Measurements from ENCODE around the gene ZNF367. TPM values are rescaled to one million over a fixed set of nuclear protein-coding genes. Genes with fewer than 3 reads are reported as not detected.

Gene ZNF367
- total RNA-seq, 1 donor from 2014 or later, result 3.9 TPM

- DNase-seq, result no peak
- Histone ChIP-seq H3K36me3 (no peaks in the 10 kb centered on the region), H3K9me3 (replicated peaks) (peaks cover 5% of the 10 kb centered on the region), H3K27me3 (ENCODE audit: low read depth) (no peaks in the 10 kb centered on the region), H3K4me1 (no peaks in the 10 kb centered on the region), H3K27ac (replicated peaks) (no peak overlapping the region), H3K4me3 (no peak overlapping the region)
- intact Hi-C loops (cut with micrococcal nuclease), result no loop called here
- no peak for TF ChIP-seq CTCF (IDR thresholded peaks at IDR 0.05; ENCODE audit: borderline replicate concordance)
Measured at GRCh38 chr9:96436456-96437126, 18.4 kb upstream of the ZNF367 start.

GRCh38 chr9:96436063-96436455 lies 17.9 kb upstream of the ZNF367 start:
- Histone ChIP-seq H3K27me3 (ENCODE audit: low read depth) (no peaks in the 10 kb centered on the region), H3K27ac (replicated peaks) (no peak overlapping the region), H3K9me3 (replicated peaks) (peaks cover 5% of the 10 kb centered on the region), H3K36me3 (no peaks in the 10 kb centered on the region), H3K4me3 (no peak overlapping the region), H3K4me1 (no peaks in the 10 kb centered on the region)
- no peak for TF ChIP-seq CTCF (IDR thresholded peaks at IDR 0.05; ENCODE audit: borderline replicate concordance)
- intact Hi-C loops (cut with micrococcal nuclease), result no loop called here
- no peak for DNase-seq

- Histone ChIP-seq H3K27me3 (ENCODE audit: low read depth) (no peaks in the 10 kb centered on the region), H3K36me3 (no peaks in the 10 kb centered on the region), H3K9me3 (replicated peaks) (peaks cover 5% of the 10 kb centered on the region), H3K4me3 (no peak overlapping the region), H3K4me1 (no peaks in the 10 kb centered on the region), H3K27ac (replicated peaks) (no peak overlapping the region)
- no peak for TF ChIP-seq CTCF (IDR thresholded peaks at IDR 0.05; ENCODE audit: borderline replicate concordance)
- intact Hi-C loops (cut with micrococcal nuclease), result no loop called here
- no peak for DNase-seq
Measured at GRCh38 chr9:96435345-96435744, 17.2 kb upstream of the ZNF367 start.

- TF ChIP-seq CTCF (IDR thresholded peaks at IDR 0.05; ENCODE audit: borderline replicate concordance), result no peak
- H3K27me3 ChIP-seq (ENCODE audit: low read depth), result no peaks in the 10 kb centered on the region
- H3K4me1 ChIP-seq, result no peaks in the 10 kb centered on the region
- no peak overlapping the region for H3K27ac ChIP-seq (replicated peaks)
- H3K9me3 ChIP-seq (replicated peaks), result peaks cover 5% of the 10 kb centered on the region
- no peaks in the 10 kb centered on the region for H3K36me3 ChIP-seq
- intact Hi-C loops (cut with micrococcal nuclease), result no loop called here
- no peak overlapping the region for H3K4me3 ChIP-seq
- no peak for DNase-seq
Measured at GRCh38 chr9:96430377-96430776, 12.2 kb upstream of the ZNF367 start.

- Histone ChIP-seq H3K4me3 (no peak overlapping the region), H3K36me3 (no peaks in the 10 kb centered on the region), H3K27me3 (ENCODE audit: low read depth) (no peaks in the 10 kb centered on the region), H3K9me3 (replicated peaks) (no peaks in the 10 kb centered on the region), H3K27ac (replicated peaks) (no peak overlapping the region), H3K4me1 (no peaks in the 10 kb centered on the region)
- intact Hi-C loops (cut with micrococcal nuclease), result no loop called here
- no peak for DNase-seq
- no peak for TF ChIP-seq CTCF (IDR thresholded peaks at IDR 0.05; ENCODE audit: borderline replicate concordance)
Measured at GRCh38 chr9:96429732-96430131, 11.6 kb upstream of the ZNF367 start.

All from left ventricle myocardium inferior (tissue), 1 donor.